ENCODE data around the gene MTRR. TPM values are rescaled to one million over a fixed set of nuclear protein-coding genes. Genes with fewer than 3 reads are reported as not detected.

The MTRR gene
- total RNA-seq (2014; rRNA removed; shearing (Covaris generic)), result 27.1 and 40.7 TPM in 2 replicates

- DNase-seq (ENCODE audit: low read depth), result peak; percentile 96
Measured at GRCh38 chr5:7868773-7869473, at the start of gene MTRR, which contains the start of gene FASTKD3. TSS of gene MTRR (plus strand) at chr5:7869148. CDS start at chr5:7870795, 1,647 bp downstream. TSS of gene FASTKD3 (minus strand) at chr5:7869031. CDS start at chr5:7868083, 948 bp downstream.

- no peak for DNase-seq (ENCODE audit: low read depth)
Measured at GRCh38 chr5:7822449-7822848, 46.5 kb upstream of the MTRR start.

- DNase-seq (ENCODE audit: low read depth), result no peak
Measured at GRCh38 chr5:7823594-7823993, 45.4 kb upstream of the MTRR start.

- no peak for DNase-seq (ENCODE audit: low read depth)
Measured at GRCh38 chr5:7824995-7825394, 44.0 kb upstream of the MTRR start.

GRCh38 chr5:7825630-7826029, 43.3 kb upstream of the MTRR start:
- DNase-seq (ENCODE audit: low read depth), result no peak

- no peak for DNase-seq (ENCODE audit: low read depth)
Measured at GRCh38 chr5:7827610-7828009, 41.3 kb upstream of the MTRR start.

GRCh38 chr5:7828269-7828668, 40.7 kb upstream of the MTRR start:
- peak; percentile 46 for DNase-seq (ENCODE audit: low read depth)

GRCh38 chr5:7834982-7835381, 34.0 kb upstream of the MTRR start:
- no peak for DNase-seq (ENCODE audit: low read depth)

- no peak for DNase-seq (ENCODE audit: low read depth)
Measured at GRCh38 chr5:7837403-7837802, 31.5 kb upstream of the MTRR start.

GRCh38 chr5:7842531-7842930, 26.4 kb upstream of the MTRR start:
- DNase-seq (ENCODE audit: low read depth), result no peak

GRCh38 chr5:7844901-7845300, 24.0 kb upstream of the MTRR start:
- no peak for DNase-seq (ENCODE audit: low read depth)

- no peak for DNase-seq (ENCODE audit: low read depth)
Measured at GRCh38 chr5:7845557-7845956, 23.4 kb upstream of the MTRR start.

GRCh38 chr5:7846327-7846726, 22.6 kb upstream of the MTRR start:
- no peak for DNase-seq (ENCODE audit: low read depth)

GRCh38 chr5:7848296-7848695, 20.7 kb upstream of the MTRR start:
- no peak for DNase-seq (ENCODE audit: low read depth)

GRCh38 chr5:7849681-7850394, 19.1 kb upstream of the MTRR start:
- DNase-seq (ENCODE audit: low read depth), result peak; percentile 30

- peak; percentile 50 for DNase-seq (ENCODE audit: low read depth)
Measured at GRCh38 chr5:7850395-7851239, 18.3 kb upstream of the MTRR start, which contains the start of gene CFAP90. TSS of gene CFAP90 (minus strand) at chr5:7851133. CDS start at chr5:7851021, 112 bp downstream.

GRCh38 chr5:7851240-7851592, 17.7 kb upstream of the MTRR start:
- no peak for DNase-seq (ENCODE audit: low read depth)

- no peak for DNase-seq (ENCODE audit: low read depth)
Measured at GRCh38 chr5:7851617-7852289, 17.2 kb upstream of the MTRR start.

GRCh38 chr5:7852542-7852941, 16.4 kb upstream of the MTRR start:
- DNase-seq (ENCODE audit: low read depth), result no peak

GRCh38 chr5:7852988-7853387, 16.0 kb upstream of the MTRR start:
- no peak for DNase-seq (ENCODE audit: low read depth)

- no peak for DNase-seq (ENCODE audit: low read depth)
Measured at GRCh38 chr5:7855611-7856010, 13.3 kb upstream of the MTRR start.

GRCh38 chr5:7856855-7857254, 12.1 kb upstream of the MTRR start:
- peak; percentile 42 for DNase-seq (ENCODE audit: low read depth)
